Prostate gland (tissue), 2 donors: ENCODE results near the gene CNTN4.
"Not testable (repeated sequence)": the region's sequence is repeated elsewhere in the genome, so short reads cannot be mapped to it uniquely, and the experiment has no call there.

Source experiments
- POLR2A ChIP-seq: fragments of 450-650 bp; IDR thresholded peaks from one replicate; pipeline ENCODE4 v1.6.1; 2016; ENCODE audit warnings: antibody characterized with exemption, mild to moderate bottlenecking
- TF ChIP-seq, protein P1 (sequence below), 4 experiments: fragments of 200-600 bp in 2 of 4; fragments of 450-650 bp in 2 of 4; sonication (generic) in 2 of 4; IDR thresholded peaks; 1 replicate in 3 of 4; 2 replicates in 1 of 4; pipeline ENCODE4 v1.5.1; 2016 to 2019; ENCODE audit warnings: antibody characterized with exemption in 4 of 4, mild to moderate bottlenecking in 2 of 4, moderate library complexity in 2 of 4

DNA sequence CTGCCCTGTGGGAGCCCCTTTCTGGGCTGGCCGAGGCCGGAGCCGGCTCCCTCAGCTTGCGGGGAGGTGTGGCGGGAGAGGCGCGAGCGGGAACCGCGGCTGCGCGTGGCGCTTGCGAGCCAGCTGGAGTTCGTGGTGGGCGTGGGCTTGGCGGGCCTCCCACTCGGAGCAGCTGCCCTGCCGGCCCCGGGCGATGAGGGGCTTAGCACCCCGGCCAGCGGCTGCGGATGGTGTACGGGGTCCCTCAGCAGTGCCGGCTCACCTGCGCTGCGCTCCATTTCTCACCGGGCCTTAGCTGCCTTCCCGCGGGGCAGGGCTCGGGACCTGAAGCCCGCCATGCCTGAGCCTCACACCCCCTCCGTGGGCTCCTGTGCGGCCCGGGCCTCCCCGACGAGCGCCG is 15.1 kb upstream of the CNTN4 start:
- TF ChIP-seq, protein P1, sequence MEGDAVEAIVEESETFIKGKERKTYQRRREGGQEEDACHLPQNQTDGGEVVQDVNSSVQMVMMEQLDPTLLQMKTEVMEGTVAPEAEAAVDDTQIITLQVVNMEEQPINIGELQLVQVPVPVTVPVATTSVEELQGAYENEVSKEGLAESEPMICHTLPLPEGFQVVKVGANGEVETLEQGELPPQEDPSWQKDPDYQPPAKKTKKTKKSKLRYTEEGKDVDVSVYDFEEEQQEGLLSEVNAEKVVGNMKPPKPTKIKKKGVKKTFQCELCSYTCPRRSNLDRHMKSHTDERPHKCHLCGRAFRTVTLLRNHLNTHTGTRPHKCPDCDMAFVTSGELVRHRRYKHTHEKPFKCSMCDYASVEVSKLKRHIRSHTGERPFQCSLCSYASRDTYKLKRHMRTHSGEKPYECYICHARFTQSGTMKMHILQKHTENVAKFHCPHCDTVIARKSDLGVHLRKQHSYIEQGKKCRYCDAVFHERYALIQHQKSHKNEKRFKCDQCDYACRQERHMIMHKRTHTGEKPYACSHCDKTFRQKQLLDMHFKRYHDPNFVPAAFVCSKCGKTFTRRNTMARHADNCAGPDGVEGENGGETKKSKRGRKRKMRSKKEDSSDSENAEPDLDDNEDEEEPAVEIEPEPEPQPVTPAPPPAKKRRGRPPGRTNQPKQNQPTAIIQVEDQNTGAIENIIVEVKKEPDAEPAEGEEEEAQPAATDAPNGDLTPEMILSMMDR (IDR thresholded peaks at IDR 0.05), result not testable (repeated sequence)
- not testable (repeated sequence) for TF ChIP-seq POLR2A
